GM12872 (cell line): ENCODE measurements around the gene TRIM51.
"Not testable (repeated sequence)": the region's sequence is repeated elsewhere in the genome, so short reads cannot be mapped to it uniquely, and the experiment has no call there.

ENCODE experiments used
- TF ChIP-seq, protein P1 (sequence below): IDR thresholded peaks from 3 replicates; pipeline ENCODE4 v1.5.1; 2011; ENCODE audit warnings: low read depth, mild to moderate bottlenecking, low read length, moderate library complexity; ENCODE audit not compliant: insufficient read depth

TRIM51 gene, protein sequence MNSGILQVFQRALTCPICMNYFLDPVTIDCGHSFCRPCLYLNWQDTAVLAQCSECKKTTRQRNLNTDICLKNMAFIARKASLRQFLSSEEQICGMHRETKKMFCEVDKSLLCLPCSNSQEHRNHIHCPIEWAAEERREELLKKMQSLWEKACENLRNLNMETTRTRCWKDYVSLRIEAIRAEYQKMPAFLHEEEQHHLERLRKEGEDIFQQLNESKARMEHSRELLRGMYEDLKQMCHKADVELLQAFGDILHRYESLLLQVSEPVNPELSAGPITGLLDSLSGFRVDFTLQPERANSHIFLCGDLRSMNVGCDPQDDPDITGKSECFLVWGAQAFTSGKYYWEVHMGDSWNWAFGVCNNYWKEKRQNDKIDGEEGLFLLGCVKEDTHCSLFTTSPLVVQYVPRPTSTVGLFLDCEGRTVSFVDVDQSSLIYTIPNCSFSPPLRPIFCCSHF

DNA sequence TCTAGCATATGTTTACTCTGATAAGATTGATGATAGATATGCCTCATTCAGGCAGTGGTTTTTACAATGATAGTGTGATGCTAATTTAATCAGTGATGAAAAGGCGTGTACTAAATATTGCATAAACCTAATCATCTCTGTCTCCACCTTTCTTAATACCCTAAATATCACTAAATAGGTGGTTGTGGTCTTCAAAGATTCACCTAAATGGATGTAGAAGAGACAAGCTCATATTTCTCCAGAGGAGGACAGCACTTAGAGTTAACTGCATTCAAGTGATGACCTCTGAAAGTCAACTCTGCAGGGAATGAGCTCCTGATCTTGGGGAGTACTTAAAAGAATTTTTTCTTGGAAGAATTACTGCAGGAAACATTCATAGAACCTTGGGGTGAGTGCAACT, at the start of gene TRIM51:
TRIM51 (plus strand) TSS at position 301 of the 400 bp plus-strand sequence. CDS start 2,132 bp downstream, outside the sequence.
- TF ChIP-seq, protein P1, sequence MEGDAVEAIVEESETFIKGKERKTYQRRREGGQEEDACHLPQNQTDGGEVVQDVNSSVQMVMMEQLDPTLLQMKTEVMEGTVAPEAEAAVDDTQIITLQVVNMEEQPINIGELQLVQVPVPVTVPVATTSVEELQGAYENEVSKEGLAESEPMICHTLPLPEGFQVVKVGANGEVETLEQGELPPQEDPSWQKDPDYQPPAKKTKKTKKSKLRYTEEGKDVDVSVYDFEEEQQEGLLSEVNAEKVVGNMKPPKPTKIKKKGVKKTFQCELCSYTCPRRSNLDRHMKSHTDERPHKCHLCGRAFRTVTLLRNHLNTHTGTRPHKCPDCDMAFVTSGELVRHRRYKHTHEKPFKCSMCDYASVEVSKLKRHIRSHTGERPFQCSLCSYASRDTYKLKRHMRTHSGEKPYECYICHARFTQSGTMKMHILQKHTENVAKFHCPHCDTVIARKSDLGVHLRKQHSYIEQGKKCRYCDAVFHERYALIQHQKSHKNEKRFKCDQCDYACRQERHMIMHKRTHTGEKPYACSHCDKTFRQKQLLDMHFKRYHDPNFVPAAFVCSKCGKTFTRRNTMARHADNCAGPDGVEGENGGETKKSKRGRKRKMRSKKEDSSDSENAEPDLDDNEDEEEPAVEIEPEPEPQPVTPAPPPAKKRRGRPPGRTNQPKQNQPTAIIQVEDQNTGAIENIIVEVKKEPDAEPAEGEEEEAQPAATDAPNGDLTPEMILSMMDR = not testable (repeated sequence)

DNA sequence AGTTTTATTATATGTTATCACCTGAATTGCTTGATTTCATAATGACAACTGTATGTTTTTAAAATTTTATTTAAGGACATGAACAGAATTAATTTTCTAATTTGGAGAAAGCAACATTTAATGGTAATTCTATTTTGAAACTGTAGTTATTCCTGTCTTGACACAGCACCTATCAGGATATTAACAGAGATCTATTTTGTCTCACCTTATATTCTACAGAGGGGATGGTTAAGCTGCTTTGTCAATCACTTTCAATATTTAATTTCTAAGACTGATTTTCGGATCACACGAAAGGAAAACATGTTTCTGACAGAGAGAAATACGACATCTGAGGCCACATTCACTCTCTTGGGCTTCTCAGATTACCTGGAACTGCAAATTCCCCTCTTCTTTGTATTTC, 44.6 kb upstream of the TRIM51 start, which contains the start of gene OR5D16:
OR5D16 (plus strand) TSS at position 301 of the 400 bp plus-strand sequence; CDS start at position 301, 0 bp downstream.
- TF ChIP-seq, protein P1 = no peak

DNA sequence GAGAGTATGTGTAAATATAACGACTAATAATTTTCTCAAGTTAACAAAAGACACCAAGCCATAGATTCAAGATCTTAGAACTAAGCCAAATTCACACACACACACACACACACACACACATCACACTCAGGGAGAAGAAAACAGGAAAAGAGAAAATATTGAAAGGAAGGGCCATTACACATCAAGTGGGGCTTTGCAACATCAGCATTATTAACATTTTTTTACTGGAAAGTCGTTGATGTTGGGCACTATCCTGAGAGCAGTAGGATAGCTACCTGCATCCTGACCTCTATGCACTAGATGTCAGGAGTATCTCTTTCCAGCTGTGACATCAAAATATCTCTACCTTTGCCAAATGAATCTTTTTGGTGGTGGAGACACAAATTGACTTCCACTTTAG, 35.6 kb upstream of the TRIM51 start:
- TF ChIP-seq, protein P1 = no peak

DNA sequence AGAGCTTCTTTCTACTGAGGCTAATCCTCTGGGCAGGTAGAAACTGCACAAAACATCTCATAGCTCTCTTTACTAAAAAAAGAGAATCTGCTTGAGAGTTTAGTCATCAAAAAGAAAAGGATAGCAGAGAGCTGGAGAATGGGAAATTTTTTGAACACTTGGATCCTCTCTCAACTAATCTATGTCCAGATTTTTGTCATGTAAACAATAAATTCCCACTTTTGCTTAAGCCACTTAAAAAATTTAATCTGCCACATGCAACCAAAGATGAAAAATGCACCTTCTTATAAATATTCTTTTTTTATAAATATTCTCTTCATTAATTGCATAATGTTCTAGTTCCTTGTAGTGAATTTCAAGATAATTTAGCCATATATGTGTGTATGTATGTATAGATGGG, 34.1 kb upstream of the TRIM51 start:
- TF ChIP-seq, protein P1 = no peak

DNA sequence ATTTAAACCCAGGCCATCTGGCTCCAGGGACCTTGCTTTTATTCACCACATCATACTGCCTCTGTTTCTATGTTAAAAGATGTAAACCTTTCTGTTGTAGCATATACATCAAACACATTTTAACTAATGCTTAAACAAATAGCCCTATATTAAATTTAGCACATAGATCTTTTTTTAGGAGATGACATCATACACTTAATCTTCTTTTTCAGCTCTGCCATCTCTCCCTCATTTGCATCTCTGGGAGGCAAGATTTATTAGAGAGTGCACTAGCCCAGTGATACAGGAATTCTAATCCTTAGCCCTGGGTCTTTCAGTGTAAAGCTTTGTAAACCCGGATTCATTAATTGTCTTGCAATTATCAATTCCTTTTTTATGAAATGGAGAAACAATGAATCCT, 31.0 kb upstream of the TRIM51 start:
- TF ChIP-seq, protein P1 = no peak

DNA sequence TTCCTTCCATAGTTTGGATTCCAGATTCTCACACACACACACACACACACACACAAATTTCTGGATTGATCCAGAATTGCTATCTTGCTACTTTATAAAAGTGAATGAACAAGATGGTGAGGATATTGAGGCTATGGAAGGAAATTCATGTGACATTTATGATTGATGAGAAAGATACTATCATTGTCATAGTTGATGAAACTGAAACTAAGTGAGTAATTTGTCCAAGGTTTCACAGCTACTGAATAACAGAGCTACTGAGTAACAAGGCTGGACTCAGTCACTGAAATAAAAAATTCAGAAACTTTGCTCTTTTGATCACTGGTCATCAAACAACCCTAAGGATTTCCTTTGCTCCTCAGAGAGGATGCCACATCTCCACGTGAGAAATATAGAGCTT, 28.4 kb upstream of the TRIM51 start:
- TF ChIP-seq, protein P1 = no peak

DNA sequence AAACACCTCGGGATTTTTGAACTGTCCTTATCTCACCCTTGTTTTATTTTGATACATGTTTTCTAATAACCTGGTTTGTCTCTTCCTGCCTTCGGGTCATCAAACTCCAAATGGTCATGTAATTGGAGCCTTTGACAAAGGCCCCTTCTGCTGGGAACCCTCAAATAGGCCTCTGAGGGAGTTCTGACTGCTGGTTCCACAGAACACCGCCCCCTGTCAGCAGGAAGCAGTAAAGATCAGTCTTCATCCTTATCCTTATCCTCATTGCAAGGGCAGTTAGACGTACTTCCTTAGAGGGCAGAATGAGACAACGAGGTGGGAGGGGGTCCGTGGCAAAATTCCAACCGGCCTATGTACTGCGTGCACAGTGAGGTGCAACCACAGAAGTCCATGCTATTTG, 12.1 kb downstream of the TRIM51 start:
- TF ChIP-seq, protein P1 = no peak
